Suprapubic skin (tissue), 4 donors: Measurements from ENCODE around the gene GOLGA5.
"Not testable (repeated sequence)": the region's sequence is repeated elsewhere in the genome, so short reads cannot be mapped to it uniquely, and the experiment has no call there.

ENCODE experiments used
- POLR2A ChIP-seq, 2 donors: fragments of 450-650 bp; IDR thresholded peaks; one replicate each; pipeline ENCODE4 v1.6.1; 2017; ENCODE audit warnings: antibody characterized with exemption in 2 of 2, mild to moderate bottlenecking in 2 of 2, moderate library complexity in 2 of 2
- POLR2AphosphoS5 ChIP-seq, 3 donors: sonication (generic); formaldehyde crosslinking; IDR thresholded peaks; one replicate each; pipeline ENCODE4 v1.6.1; 2017; ENCODE audit warnings: antibody characterized with exemption in 3 of 3
- TF ChIP-seq, protein P1 (sequence below), 2 donors: fragments of 200-600 bp in 1 of 2; fragments of 450-650 bp in 1 of 2; sonication (generic) in 1 of 2; IDR thresholded peaks; one replicate each; pipeline ENCODE4 v1.5.1; 2016 to 2019; ENCODE audit warnings: antibody characterized with exemption in 2 of 2, mild to moderate bottlenecking in 1 of 2, moderate library complexity in 1 of 2

DNA sequence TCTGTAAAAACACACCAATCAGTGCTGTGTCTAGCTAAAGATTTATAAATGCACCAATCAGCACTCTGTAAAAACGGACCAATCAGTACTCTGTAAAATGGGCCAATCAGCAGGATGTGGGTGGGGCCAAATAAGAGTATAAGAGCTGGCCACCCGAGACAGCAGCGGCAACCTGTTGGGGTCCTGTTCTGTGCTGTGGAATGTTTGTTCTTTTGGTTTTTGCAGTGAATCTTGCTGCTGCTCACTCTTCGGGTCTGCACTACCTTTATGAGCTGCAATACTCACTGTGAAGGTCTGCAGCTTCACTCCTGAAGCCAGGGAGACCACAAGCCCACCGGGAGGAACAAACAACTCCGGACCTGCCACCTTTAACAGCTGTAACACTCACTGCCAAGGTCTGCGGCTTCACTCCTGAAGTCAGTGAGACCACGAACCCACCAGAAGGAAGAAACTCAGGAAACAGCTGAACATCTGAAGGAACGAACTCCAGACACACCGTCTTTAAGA, 43.8 kb upstream of the GOLGA5 start:
- TF ChIP-seq POLR2A, POLR2AphosphoS5 (IDR thresholded peaks at IDR 0.05): not testable (repeated sequence)
- TF ChIP-seq, protein P1, sequence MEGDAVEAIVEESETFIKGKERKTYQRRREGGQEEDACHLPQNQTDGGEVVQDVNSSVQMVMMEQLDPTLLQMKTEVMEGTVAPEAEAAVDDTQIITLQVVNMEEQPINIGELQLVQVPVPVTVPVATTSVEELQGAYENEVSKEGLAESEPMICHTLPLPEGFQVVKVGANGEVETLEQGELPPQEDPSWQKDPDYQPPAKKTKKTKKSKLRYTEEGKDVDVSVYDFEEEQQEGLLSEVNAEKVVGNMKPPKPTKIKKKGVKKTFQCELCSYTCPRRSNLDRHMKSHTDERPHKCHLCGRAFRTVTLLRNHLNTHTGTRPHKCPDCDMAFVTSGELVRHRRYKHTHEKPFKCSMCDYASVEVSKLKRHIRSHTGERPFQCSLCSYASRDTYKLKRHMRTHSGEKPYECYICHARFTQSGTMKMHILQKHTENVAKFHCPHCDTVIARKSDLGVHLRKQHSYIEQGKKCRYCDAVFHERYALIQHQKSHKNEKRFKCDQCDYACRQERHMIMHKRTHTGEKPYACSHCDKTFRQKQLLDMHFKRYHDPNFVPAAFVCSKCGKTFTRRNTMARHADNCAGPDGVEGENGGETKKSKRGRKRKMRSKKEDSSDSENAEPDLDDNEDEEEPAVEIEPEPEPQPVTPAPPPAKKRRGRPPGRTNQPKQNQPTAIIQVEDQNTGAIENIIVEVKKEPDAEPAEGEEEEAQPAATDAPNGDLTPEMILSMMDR (IDR thresholded peaks at IDR 0.05) = not testable (repeated sequence)
